Endothelial cell of umbilical vein (primary cell): ENCODE data around the gene FHOD1. TPM values are rescaled to one million over a fixed set of nuclear protein-coding genes. Genes with fewer than 3 reads are reported as not detected.

Experiments
- BruUV-seq: library from RNA; stranded (reverse); fragments of 400-500 nt; replicated peaks from 2 replicates; lab custom pipeline; 2021; lab: Mats Ljungman, UMichigan
- CTCF ChIA-PET: fragments of 300-600, 350-600 bp; sonication (Branson Sonifier 250); formaldehyde crosslinking; loops from one replicate; lab custom pipeline; 2021; ENCODE audit warnings: antibody characterized with exemption, inconsistent platforms; lab: Charles Lee
- POLR2A ChIA-PET: fragments of 300-600, 350-600 bp; sonication (Branson Sonifier 250); formaldehyde crosslinking; loops from one replicate; lab custom pipeline; 2021; ENCODE audit warnings: antibody characterized with exemption, inconsistent platforms; lab: Charles Lee
- DNase-seq: peaks from one replicate; pipeline ENCODE4 v3.0.0-alpha.2; 2011; ENCODE audit warnings: low read depth, low spot score
- FAIRE-seq: peaks from 2 replicates; lab custom pipeline; 2011; peaks lifted over from hg19 to GRCh38; lab: Jason Lieb, UNC
- H2AFZ ChIP-seq: 2 replicates; pipeline ENCODE4 v1.6.0; 2012; ENCODE audit warnings: low read depth, low read length, control low read depth, inconsistent platforms
- H3K27ac ChIP-seq: 2 replicates; pipeline ENCODE4 v1.5.1; 2011; ENCODE audit warnings: low read depth, mild to moderate bottlenecking, control low read depth, low read length, moderate library complexity; ENCODE audit not compliant: insufficient read depth
- H3K27me3 ChIP-seq, 2 experiments: 2 replicates each; pipeline versions ENCODE4 v1.6.0 to v1.6.1; 2011; ENCODE audit warnings: low read length in 2 of 2, mixed read lengths in 1 of 2; ENCODE audit not compliant: control insufficient read depth in 2 of 2, insufficient read depth in 2 of 2
- H3K36me3 ChIP-seq, 2 experiments: 2 replicates in 1 of 2; 3 replicates in 1 of 2; pipeline ENCODE4 v1.5.1; 2011; ENCODE audit warnings: low read length in 2 of 2, mild to moderate bottlenecking in 1 of 2, moderate library complexity in 1 of 2; ENCODE audit not compliant: control insufficient read depth in 2 of 2, insufficient read depth in 2 of 2; ENCODE audit errors: extremely low read depth in 1 of 2
- H3K4me1 ChIP-seq: 3 replicates; pipeline ENCODE4 v1.5.1; 2011; ENCODE audit warnings: mild to moderate bottlenecking, low read length; ENCODE audit not compliant: control insufficient read depth, insufficient read depth; ENCODE audit errors: extremely low read depth
- H3K4me2 ChIP-seq: 2 replicates; pipeline ENCODE4 v1.6.1; 2011; ENCODE audit warnings: low read length, control low read depth, mixed read lengths; ENCODE audit not compliant: insufficient read depth
- H3K4me3 ChIP-seq, 3 experiments: fragments of 200-600 bp in 1 of 3; sonication (generic), shearing (Covaris generic) in 1 of 3; replicated peaks in 1 of 3; 2 replicates each; pipeline ENCODE4 v1.5.1; 2011 to 2016; ENCODE audit warnings: control low read depth in 3 of 3, low read length in 3 of 3, mild to moderate bottlenecking in 2 of 3, inconsistent platforms in 1 of 3, low read depth in 1 of 3, moderate library complexity in 1 of 3; ENCODE audit not compliant: insufficient read depth in 1 of 3
- H3K79me2 ChIP-seq: 2 replicates; pipeline ENCODE4 v1.6.0; 2012; ENCODE audit warnings: low read length, inconsistent platforms; ENCODE audit not compliant: control insufficient read depth, insufficient read depth
- H3K9ac ChIP-seq: replicated peaks from 2 replicates; pipeline ENCODE3; 2011; ENCODE audit warnings: low read length, control low read depth; ENCODE audit not compliant: insufficient read depth; ENCODE audit errors: extremely low read depth
- H3K9me1 ChIP-seq: replicated peaks from 3 replicates; pipeline ENCODE4 v1.6.0; 2011; ENCODE audit warnings: mild to moderate bottlenecking, low read length; ENCODE audit not compliant: control insufficient read depth, insufficient read depth; ENCODE audit errors: extremely low read depth
- H3K9me3 ChIP-seq: replicated peaks from 2 replicates; pipeline ENCODE4 v1.5.1; 2012; ENCODE audit warnings: low read length, inconsistent platforms; ENCODE audit not compliant: control insufficient read depth, insufficient read depth
- H4K20me1 ChIP-seq: replicated peaks from 2 replicates; pipeline ENCODE3; 2011; ENCODE audit warnings: mild to moderate bottlenecking, low read length; ENCODE audit not compliant: control insufficient read depth, insufficient read depth; ENCODE audit errors: extremely low read depth
- CTCF ChIP-seq, 2 donors: IDR thresholded peaks; 1 replicate in 1 of 2; 2 replicates in 1 of 2; pipeline ENCODE4 v1.5.1; 2011; ENCODE audit warnings: low read length in 2 of 2, mild to moderate bottlenecking in 2 of 2, moderate library complexity in 2 of 2, control low read depth in 1 of 2, inconsistent platforms in 1 of 2, low read depth in 1 of 2; ENCODE audit not compliant: insufficient read depth in 1 of 2; ENCODE audit errors: extremely low read depth in 1 of 2
- JUN ChIP-seq: IDR thresholded peaks from 2 replicates; pipeline ENCODE4 v1.6.1; 2011; ENCODE audit warnings: borderline replicate concordance, low read depth; ENCODE audit not compliant: insufficient read length, insufficient read depth
- MAX ChIP-seq: IDR thresholded peaks from 2 replicates; pipeline ENCODE4 v1.6.1; 2011; ENCODE audit not compliant: insufficient read depth, insufficient read length
- POLR2A ChIP-seq: IDR thresholded peaks from 2 replicates; pipeline ENCODE4 v1.6.1; 2012; ENCODE audit warnings: low read depth, mild to moderate bottlenecking, control low read depth, low read length
- POLR2AphosphoS5 ChIP-seq: IDR thresholded peaks from 2 replicates; pipeline ENCODE4 v1.6.1; 2012; ENCODE audit warnings: low read depth, mild to moderate bottlenecking, control low read depth, low read length, moderate library complexity; ENCODE audit not compliant: insufficient read depth
- dilution Hi-C: fragments of 300-500 bp; cut with MboI; formaldehyde crosslinking; loops from one replicate; pipeline ENCODE4 v1.15.0; 2019; ENCODE audit warnings: low sequenced_read_pairs; ENCODE audit not compliant: extremely low pct_ligation_motif_present
- intact Hi-C: fragments of 100-400 bp; cut with micrococcal nuclease; formaldehyde crosslinking; loops from one replicate; pipeline ENCODE4 v1.10.0; 2022
- polyA plus RNA-seq, 4 experiments: library from polyadenylated mRNA; depleted of rRNA in 3 of 4; stranded (reverse) in 3 of 4; unstranded in 1 of 4; fragments of >200 nt; gene quantifications; 2 replicates each; pipeline versions ENCODE4 v1.2.1 to v1.2.3, GENCODE V29; 2011 to 2012; ENCODE audit warnings: missing spikeins in 1 of 4
- total RNA-seq: library from RNA; stranded (reverse); gene quantifications from 2 replicates; pipeline ENCODE4 v1.2.3, GENCODE V29; 2021

FHOD1 gene
- total and polyA plus RNA-seq, 2 donors (not counting 3 experiments of a cell fraction or from before 2014, with no cell fraction given), result 63.6 to 124 TPM

- Histone ChIP-seq H3K9me3 (no peaks in the 10 kb centered on the region), H2AFZ (no peak overlapping the region), H3K27ac (no peak overlapping the region), H3K79me2 (peaks cover 13% of the 10 kb centered on the region), H3K4me2 (no peak overlapping the region), H3K36me3 (no peaks in the 10 kb centered on the region), H4K20me1 (no peaks in the 10 kb centered on the region), H3K9me1 (no peaks in the 10 kb centered on the region), H3K4me1 (peaks cover 37% of the 10 kb centered on the region), H3K9ac (no peak overlapping the region), H3K4me3 (no peak overlapping the region), H3K27me3 (no peaks in the 10 kb centered on the region)
- dilution Hi-C loops (no loop called here), intact Hi-C loops (loop anchor here (1.0 kb wide), 5 partner anchors 7 to 231 kb away; partner anchors contain the start of gene E2F4)
- DNase-seq (peak; percentile 80), FAIRE-seq (peak; percentile 97)
- ChIA-PET POLR2A (no interaction called here), CTCF (interaction anchor here (0.6 to 3.5 kb wide), 35 partner anchors 8 to 589 kb away, joined by 3 to 40 read pairs (median 4); partner anchors contain the start of genes CBFB, CES3, FBXL8 and HSF4)
- BruUV-seq, result no TSS peak
- no peak for TF ChIP-seq JUN
- peak; percentile 60 for TF ChIP-seq POLR2AphosphoS5
- no peak for TF ChIP-seq POLR2A
- TF ChIP-seq CTCF (IDR thresholded peaks at IDR 0.05; ENCODE audit: extremely low read depth in 1 of 2, insufficient read depth in 1 of 2, low read depth in 1 of 2, low read length in 2 of 2), result peak; percentile 91 to 97
- TF ChIP-seq MAX, result peak; percentile 83
These were observed 62.2 kb downstream of the FHOD1 start for GRCh38 chr16:67184995-67185650.
